Sigmoid colon (tissue), 7 donors: ENCODE results near the gene LHFPL4. TPM values are rescaled to one million over a fixed set of nuclear protein-coding genes. Genes with fewer than 3 reads are reported as not detected.
"Not testable (repeated sequence)": the region's sequence is repeated elsewhere in the genome, so short reads cannot be mapped to it uniquely, and the experiment has no call there.

Experiments
- DNase-seq: peaks from one replicate; pipeline ENCODE4 v3.0.0-alpha.2; 2019
- H3K27ac ChIP-seq, 4 donors: fragments of 200-600 bp; sonication (generic); one replicate each; pipeline ENCODE4 v1.5.1; 2016 to 2019; ENCODE audit warnings: mild to moderate bottlenecking in 1 of 4
- H3K27me3 ChIP-seq, 3 donors: fragments of 200-600 bp; sonication (generic); one replicate each; pipeline ENCODE4 v1.5.1; 2019; ENCODE audit warnings: mild to moderate bottlenecking in 1 of 3
- H3K36me3 ChIP-seq, 4 donors: fragments of 200-600 bp; sonication (generic); one replicate each; pipeline ENCODE4 v1.5.1; 2016 to 2019
- H3K4me1 ChIP-seq, 4 donors: fragments of 200-600 bp; sonication (generic); one replicate each; pipeline ENCODE4 v1.5.1; 2017 to 2019
- H3K4me3 ChIP-seq, 4 donors: fragments of 200-600 bp; sonication (generic); one replicate each; pipeline ENCODE4 v1.5.1; 2017 to 2019; ENCODE audit warnings: mild to moderate bottlenecking in 2 of 4, moderate library complexity in 1 of 4
- H3K9me3 ChIP-seq, 4 donors: fragments of 200-600 bp in 3 of 4; sonication (generic) in 3 of 4; one replicate each; pipeline versions ENCODE4 v1.5.1 to v1.6.1; 2013 to 2019
- EP300 ChIP-seq, 4 donors: sonication (generic); formaldehyde crosslinking; IDR thresholded peaks; one replicate each; pipeline ENCODE4 v1.6.1; 2017; ENCODE audit warnings: antibody characterized with exemption in 4 of 4
- POLR2A ChIP-seq, 2 donors: fragments of 450-650 bp; IDR thresholded peaks; one replicate each; pipeline ENCODE4 v1.6.1; 2016; ENCODE audit warnings: antibody characterized with exemption in 2 of 2, mild to moderate bottlenecking in 2 of 2, moderate library complexity in 2 of 2
- POLR2AphosphoS5 ChIP-seq, 4 donors: sonication (generic); formaldehyde crosslinking; IDR thresholded peaks; one replicate each; pipeline ENCODE4 v1.6.1; 2017; ENCODE audit warnings: antibody characterized with exemption in 4 of 4
- WGBS, 2 donors: extraction: QIAGEN DNeasy Blood & Tissue Kit; methylation state at CpG; one replicate each; pipeline ENCODE4 v1.1.7; 2013; 5-methylcytosine and 5-hydroxymethylcytosine counted together
- intact Hi-C: fragments of 100-400 bp; cut with DNase I; formaldehyde crosslinking; loops from one replicate; pipeline ENCODE4 v1.15.1; 2023
- polyA plus RNA-seq, 3 donors: library from polyadenylated mRNA; stranded (reverse); fragments of 200-250 nt; gene quantifications; one replicate each; pipeline ENCODE4 v1.2.3, GENCODE V29; 2013
- total RNA-seq, 4 donors: library from RNA; depleted of rRNA; stranded (reverse); fragments of >200 nt; gene quantifications; one replicate each; pipeline ENCODE4 v1.1.0, GENCODE V29; 2016
- TF ChIP-seq, protein P1 (sequence below), 4 experiments: fragments of 450-650 bp in 3 of 4; fragments of 200-600 bp in 1 of 4; IDR thresholded peaks; one replicate each; pipeline ENCODE4 v1.5.1; 2016 to 2019; ENCODE audit warnings: antibody characterized with exemption in 4 of 4, mild to moderate bottlenecking in 3 of 4, moderate library complexity in 2 of 4
- donor health status: healthy with polysubstance abuse.
- donor health status: Bipolar disorder and iron deficiency.
- donor health status: healthy.

Gene LHFPL4
- total RNA-seq = 1 to 10 TPM in 2 of 4 donors, under 1 TPM in 1, not detected in 1; 0.36 to 5.1 (median 1.1) TPM
- polyA plus RNA-seq = under 1 TPM in 1 of 3 donors, not detected in 2; 0.26 TPM

DNA sequence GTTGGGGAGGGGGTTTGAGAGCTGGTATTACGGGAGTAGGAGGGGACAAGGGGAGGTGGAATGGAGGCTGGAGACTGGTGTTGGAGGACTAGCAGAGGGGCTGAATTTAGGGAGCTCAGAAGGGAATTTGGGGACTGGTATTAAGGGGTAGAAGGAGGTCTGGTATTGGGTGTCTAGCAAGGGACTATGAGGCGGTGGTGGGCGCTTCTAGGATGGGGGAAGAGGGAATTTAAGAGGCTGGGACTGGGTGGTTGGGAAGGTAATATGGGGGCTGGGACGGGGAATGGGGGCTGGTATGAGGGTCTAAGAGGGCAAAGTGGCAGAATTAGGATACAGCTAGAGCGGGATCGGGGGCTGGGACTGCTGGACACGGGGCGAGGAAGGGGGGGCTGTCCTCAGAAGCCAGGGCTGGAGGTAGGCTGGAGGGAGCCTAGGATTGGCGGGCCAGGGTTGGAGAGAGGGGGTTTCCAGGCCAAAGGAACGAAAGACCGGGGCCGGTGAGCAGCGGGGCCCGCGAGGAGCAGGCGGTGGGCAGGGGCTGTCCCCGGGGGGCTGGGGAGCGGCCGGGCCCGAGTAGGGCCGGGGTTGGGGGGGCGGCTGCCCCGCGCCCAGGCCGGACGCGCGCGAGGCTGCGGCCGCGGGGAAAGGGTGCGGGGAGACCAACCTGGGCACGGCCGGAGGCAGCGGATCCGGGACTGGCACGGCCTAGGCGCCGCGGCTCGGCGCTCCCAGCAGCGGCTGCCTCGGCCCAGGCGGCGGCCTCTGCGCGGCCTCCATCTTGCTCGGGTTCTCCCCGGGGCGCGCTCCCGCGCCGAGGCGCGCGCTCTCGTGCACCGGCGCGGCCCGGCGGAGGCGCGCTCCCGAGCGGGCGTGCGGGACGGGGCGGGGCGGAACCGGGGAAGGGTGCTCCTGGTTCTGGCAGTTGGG lies at the start of gene LHFPL4:
Gene LHFPL4 (minus strand): TSS at position 802 of the 927 bp plus-strand sequence. CDS start 1,143 bp downstream, outside the sequence.
- Histone ChIP-seq H3K9me3 (peaks cover 0 to 4% (median 0%) of the 10 kb centered on the region in 4 donors), H3K27ac (no peak within 1 kb of the TSS), H3K36me3 (no peaks in the 10 kb centered on the region), H3K4me1 (no peaks in the 10 kb centered on the region), H3K27me3 (peaks cover 18 to 62% (median 33%) of the 10 kb centered on the region in 3 donors), H3K4me3 (no peak within 1 kb of the TSS)
- intact Hi-C loops = no loop called here
- TF ChIP-seq POLR2AphosphoS5 (IDR thresholded peaks at IDR 0.05) (no peak), EP300 (IDR thresholded peaks at IDR 0.05) (no peak)
- TF ChIP-seq, protein P1, sequence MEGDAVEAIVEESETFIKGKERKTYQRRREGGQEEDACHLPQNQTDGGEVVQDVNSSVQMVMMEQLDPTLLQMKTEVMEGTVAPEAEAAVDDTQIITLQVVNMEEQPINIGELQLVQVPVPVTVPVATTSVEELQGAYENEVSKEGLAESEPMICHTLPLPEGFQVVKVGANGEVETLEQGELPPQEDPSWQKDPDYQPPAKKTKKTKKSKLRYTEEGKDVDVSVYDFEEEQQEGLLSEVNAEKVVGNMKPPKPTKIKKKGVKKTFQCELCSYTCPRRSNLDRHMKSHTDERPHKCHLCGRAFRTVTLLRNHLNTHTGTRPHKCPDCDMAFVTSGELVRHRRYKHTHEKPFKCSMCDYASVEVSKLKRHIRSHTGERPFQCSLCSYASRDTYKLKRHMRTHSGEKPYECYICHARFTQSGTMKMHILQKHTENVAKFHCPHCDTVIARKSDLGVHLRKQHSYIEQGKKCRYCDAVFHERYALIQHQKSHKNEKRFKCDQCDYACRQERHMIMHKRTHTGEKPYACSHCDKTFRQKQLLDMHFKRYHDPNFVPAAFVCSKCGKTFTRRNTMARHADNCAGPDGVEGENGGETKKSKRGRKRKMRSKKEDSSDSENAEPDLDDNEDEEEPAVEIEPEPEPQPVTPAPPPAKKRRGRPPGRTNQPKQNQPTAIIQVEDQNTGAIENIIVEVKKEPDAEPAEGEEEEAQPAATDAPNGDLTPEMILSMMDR (IDR thresholded peaks at IDR 0.05) = no peak
- 6 to 18% methylated on average over 75 of the region's 75 CpGs for WGBS, 2 donors
- DNase-seq = no peak

DNA sequence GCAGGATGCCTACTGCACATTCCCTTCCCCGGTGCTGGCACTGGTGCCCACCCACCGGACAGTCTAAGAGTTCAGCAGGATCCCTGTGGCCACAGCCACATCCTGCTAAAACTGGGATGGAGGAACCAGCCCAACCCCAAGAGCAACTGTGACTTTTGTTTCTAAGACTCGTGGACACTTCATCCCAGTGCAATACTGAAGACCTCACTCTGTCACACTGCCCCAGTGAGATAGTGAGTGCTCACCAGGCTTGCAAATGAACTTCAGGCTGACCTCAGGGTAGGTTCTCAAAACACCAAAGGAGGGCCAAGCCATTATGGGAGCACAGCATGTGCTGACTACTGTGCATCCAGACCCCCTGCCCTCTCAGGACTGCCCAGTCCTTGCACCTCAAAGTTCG lies 49.0 kb upstream of the LHFPL4 start:
- 85 to 86% methylated on average over 4 of the region's 4 CpGs for WGBS, 2 donors
- Histone ChIP-seq H3K4me1 (peaks cover 0 to 8% (median 3%) of the 10 kb centered on the region in 4 donors), H3K27me3 (peaks cover 0 to 14% (median 0%) of the 10 kb centered on the region in 3 donors), H3K36me3 (no peaks in the 10 kb centered on the region), H3K4me3 (no peak overlapping the region), H3K27ac (no peak overlapping the region), H3K9me3 (peaks cover 0 to 10% (median 2%) of the 10 kb centered on the region in 4 donors)
- no peak for DNase-seq
- intact Hi-C loops = no loop called here
- no peak for TF ChIP-seq POLR2A (IDR thresholded peaks at IDR 0.05)
- TF ChIP-seq EP300 (IDR thresholded peaks at IDR 0.05) = no peak
- TF ChIP-seq, protein P1 (IDR thresholded peaks at IDR 0.05) = no peak

DNA sequence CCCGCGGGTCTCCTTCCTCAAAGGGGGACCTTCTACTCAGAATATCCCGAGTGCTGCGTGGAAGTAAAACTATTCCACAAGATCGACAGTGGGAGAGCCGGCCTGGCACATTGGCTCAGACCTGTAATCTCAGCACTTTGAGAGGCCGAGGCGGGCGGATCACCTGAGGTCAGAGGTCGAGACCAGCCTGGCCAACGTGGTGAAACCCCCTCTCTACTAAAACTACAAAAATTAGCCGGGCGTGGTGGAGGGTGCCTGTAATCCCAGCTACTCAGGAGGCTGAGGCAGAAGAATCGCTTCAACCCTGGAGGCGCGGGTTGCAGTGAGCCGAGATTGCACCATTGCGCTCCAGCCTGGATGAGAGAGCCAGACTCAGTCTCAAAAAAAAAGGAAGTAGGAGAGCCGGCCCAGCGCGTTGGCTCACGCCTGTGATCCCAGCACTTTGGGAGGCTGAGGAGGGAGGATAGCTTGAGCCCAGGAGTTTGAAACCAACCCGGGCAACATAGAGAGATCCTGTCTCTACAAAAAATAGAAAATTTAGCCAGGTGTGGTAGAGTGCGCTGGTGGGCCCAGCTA lies 47.5 kb upstream of the LHFPL4 start:
- 62 to 72% methylated on average over 24 of the region's 24 CpGs for WGBS, 2 donors
- not testable (repeated sequence) for H3K9me3 ChIP-seq

DNA sequence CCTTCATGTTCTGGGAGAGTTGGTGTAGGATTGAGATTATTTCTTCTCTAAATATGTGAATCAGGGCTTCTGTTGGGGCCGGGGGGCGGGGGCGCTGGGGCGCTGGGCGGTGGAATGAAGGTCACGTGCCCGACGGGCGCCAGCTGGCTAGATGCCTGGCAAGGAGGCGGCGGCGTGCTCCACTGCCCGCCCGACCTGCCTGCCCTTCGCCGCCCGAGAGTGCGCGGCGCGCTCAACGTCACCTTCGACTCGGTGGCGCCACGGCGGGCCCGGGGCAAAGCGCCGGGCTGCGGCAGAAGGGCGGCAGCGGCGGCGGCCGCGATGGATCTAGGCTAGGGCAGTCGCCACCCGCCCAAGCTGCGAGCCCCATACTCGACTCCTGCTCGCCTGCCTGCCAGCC lies 47.0 kb upstream of the LHFPL4 start:
- H3K27ac ChIP-seq = no peak overlapping the region
- WGBS, 2 donors = 5 to 7% methylated on average over 42 of the region's 42 CpGs
- H3K27me3 ChIP-seq = peaks cover 0 to 14% (median 0%) of the 10 kb centered on the region in 3 donors
- TF ChIP-seq POLR2AphosphoS5 (IDR thresholded peaks at IDR 0.05) (no peak), POLR2A (IDR thresholded peaks at IDR 0.05) (no peak), EP300 (IDR thresholded peaks at IDR 0.05) (no peak)
- TF ChIP-seq, protein P1 (IDR thresholded peaks at IDR 0.05) = no peak
- peaks cover 0 to 8% (median 3%) of the 10 kb centered on the region in 4 donors for H3K4me1 ChIP-seq
- H3K4me3 ChIP-seq = peak overlapping the region in 3 of 4 donors; percentile 11 to 40 (median 39)
- no peaks in the 10 kb centered on the region for H3K36me3 ChIP-seq
- DNase-seq = no peak
- peaks cover 0 to 7% (median under 1%) of the 10 kb centered on the region in 4 donors for H3K9me3 ChIP-seq
- intact Hi-C loops = no loop called here

More for the DNA sequence above, 47.5 kb upstream of the LHFPL4 start:
- H3K4me1 ChIP-seq, H3K36me3 ChIP-seq, H3K27ac ChIP-seq, DNase-seq, intact Hi-C loops: not testable (repeated sequence)
- Histone ChIP-seq H3K4me3 (peak overlapping the region in 3 of 4 donors; percentile 11 to 40 (median 39)), H3K27me3 (peaks cover 0 to 14% (median 0%) of the 10 kb centered on the region in 3 donors)
